ENCODE data around the gene CCNF.

DNA sequence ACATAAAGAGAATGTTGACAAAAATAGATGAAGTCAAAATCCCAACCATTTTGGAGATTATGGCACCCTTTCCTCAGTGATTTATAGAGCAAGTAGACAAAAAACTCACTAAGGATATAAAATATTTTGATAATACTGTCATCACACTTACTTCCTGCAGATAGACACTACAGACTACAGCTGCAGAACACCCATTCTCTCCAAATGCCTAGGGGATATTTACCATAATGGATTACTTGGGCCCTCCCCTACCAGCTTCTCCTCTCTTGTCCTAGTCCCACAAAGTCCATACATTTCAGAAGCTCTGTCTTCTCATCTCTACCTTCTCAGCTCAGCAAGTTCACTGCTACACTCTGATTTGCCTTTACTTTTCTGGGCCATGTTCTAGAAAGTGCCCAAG, 37.2 kb upstream of the CCNF start:
- TF ChIP-seq, protein P1, sequence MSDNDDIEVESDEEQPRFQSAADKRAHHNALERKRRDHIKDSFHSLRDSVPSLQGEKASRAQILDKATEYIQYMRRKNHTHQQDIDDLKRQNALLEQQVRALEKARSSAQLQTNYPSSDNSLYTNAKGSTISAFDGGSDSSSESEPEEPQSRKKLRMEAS (IDR thresholded peaks at IDR 0.05) = no peak
- no peak for TF ChIP-seq CEBPB (IDR thresholded peaks at IDR 0.05)
- no peak for TF ChIP-seq CREB1 (IDR thresholded peaks at IDR 0.05; ENCODE audit: low read depth)
- TF ChIP-seq TCF12 (IDR thresholded peaks at IDR 0.05; ENCODE audit: low read depth) = no peak
- TF ChIP-seq RAD21 (IDR thresholded peaks at IDR 0.05; ENCODE audit: low read depth) = no peak
- TF ChIP-seq YY1 (IDR thresholded peaks at IDR 0.05; ENCODE audit: low read depth) = no peak
- TF ChIP-seq EGR1 (IDR thresholded peaks at IDR 0.05) = no peak
- TF ChIP-seq TAF1 (IDR thresholded peaks at IDR 0.05; ENCODE audit: low read depth) = no peak
- TF ChIP-seq NFIC (IDR thresholded peaks at IDR 0.05) = no peak
